A673 (cell line): ENCODE data around the gene ABITRAM. TPM values are rescaled to one million over a fixed set of nuclear protein-coding genes. Genes with fewer than 3 reads are reported as not detected.
A peak's percentile ranks its signal among the peaks of the same experiment; 100 is the strongest.

Experiments
- BruUV-seq: library from RNA; stranded (reverse); fragments of 400-500 nt; replicated peaks from 2 replicates; lab custom pipeline; 2021; lab: Mats Ljungman, UMichigan
- CTCF ChIA-PET: fragments of 300-600 bp; sonication (Branson Sonifier 250); formaldehyde crosslinking; loops from one replicate; lab custom pipeline; 2022; ENCODE audit warnings: antibody characterized with exemption; lab: Charles Lee
- POLR2A ChIA-PET: fragments of 300-600 bp; sonication (Branson Sonifier 250); formaldehyde crosslinking; loops from one replicate; lab custom pipeline; 2022; ENCODE audit warnings: antibody characterized with exemption; ENCODE audit not compliant: low non-redundant PET; lab: Charles Lee
- DNase-seq: peaks from one replicate; pipeline ENCODE4 v3.0.0-alpha.2; 2015; ENCODE audit warnings: low spot score
- H3K27ac ChIP-seq: fragments of 200-600 bp; sonication (generic); 2 replicates; pipeline ENCODE4 v1.5.1; 2016; ENCODE audit warnings: mixed run types, low read depth, mild to moderate bottlenecking, mixed read lengths, antibody characterized with exemption, low read length; ENCODE audit not compliant: poor library complexity, severe bottlenecking
- H3K27me3 ChIP-seq: fragments of 200-600 bp; sonication (generic); replicated peaks from 2 replicates; pipeline ENCODE4 v1.6.1; 2017; ENCODE audit warnings: mixed run types, low read depth, mild to moderate bottlenecking, mixed read lengths, antibody characterized with exemption, low read length; ENCODE audit not compliant: insufficient read depth, poor library complexity
- H3K36me3 ChIP-seq: fragments of 200-600 bp; sonication (generic); 2 replicates; pipeline ENCODE4 v1.6.1; 2016; ENCODE audit warnings: mixed run types, mild to moderate bottlenecking, mixed read lengths, antibody characterized with exemption, low read length; ENCODE audit not compliant: insufficient read depth, poor library complexity, severe bottlenecking
- H3K4me1 ChIP-seq: fragments of 200-600 bp; sonication (generic); 2 replicates; pipeline ENCODE4 v1.6.1; 2017; ENCODE audit warnings: mixed run types, mild to moderate bottlenecking, mixed read lengths, antibody characterized with exemption, low read length; ENCODE audit not compliant: insufficient read depth, poor library complexity, severe bottlenecking
- H3K4me3 ChIP-seq: fragments of 200-600 bp; sonication (generic); 2 replicates; pipeline ENCODE4 v1.5.1; 2016; ENCODE audit warnings: low read depth, mixed run types, mild to moderate bottlenecking, mixed read lengths, low read length; ENCODE audit not compliant: poor library complexity, severe bottlenecking
- H3K9me3 ChIP-seq: fragments of 200-600 bp; sonication (generic); 2 replicates; pipeline ENCODE4 v1.6.1; 2016; ENCODE audit warnings: mixed run types, low read depth, mild to moderate bottlenecking, mixed read lengths, antibody characterized with exemption, low read length; ENCODE audit not compliant: poor library complexity, severe bottlenecking
- CTCF ChIP-seq: fragments of 300-800, 200-600 bp; sonication (generic); conservative IDR thresholded peaks from 2 replicates; pipeline ENCODE4 v1.5.1; 2017; ENCODE audit warnings: low read depth, mild to moderate bottlenecking, antibody characterized with exemption, low read length, moderate library complexity, mixed read lengths
- EZH2 ChIP-seq: fragments of 200-600 bp; sonication (generic); IDR thresholded peaks from 2 replicates; pipeline ENCODE4 v1.6.1; 2017; ENCODE audit warnings: borderline replicate concordance, low read depth, mild to moderate bottlenecking, mixed read lengths, antibody characterized with exemption, low read length; ENCODE audit not compliant: poor library complexity, severe bottlenecking
- intact Hi-C: fragments of 100-400 bp; cut with micrococcal nuclease; formaldehyde crosslinking; loops from one replicate; pipeline ENCODE4 v1.10.0; 2022; ENCODE audit not compliant: unreplicated experiment
- total RNA-seq: library from RNA; stranded (reverse); gene quantifications from 2 replicates; pipeline ENCODE4 v1.2.3, GENCODE V29; 2021

ABITRAM gene
- total RNA-seq, 1 experiment from 2014 or later = 20.7 TPM

- BruUV-seq = no TSS peak
- CTCF ChIA-PET = no interaction called here
- intact Hi-C loops = no loop called here
These were observed 26.1 kb downstream of the ABITRAM start for GRCh38 chr9:108960331-108960730.

GRCh38 chr9:108961151-108961550, 27.0 kb downstream of the ABITRAM start:
- no TSS peak for BruUV-seq
- H3K27me3 ChIP-seq = no peaks in the 10 kb centered on the region
- no peak overlapping the region for H3K4me3 ChIP-seq
- no peak for TF ChIP-seq EZH2
- TF ChIP-seq CTCF = no peak
- H3K9me3 ChIP-seq = no peaks in the 10 kb centered on the region
- CTCF ChIA-PET = no interaction called here
- H3K27ac ChIP-seq = no peak overlapping the region
- peaks cover 2% of the 10 kb centered on the region for H3K36me3 ChIP-seq
- no peak for DNase-seq
- intact Hi-C loops = no loop called here
- POLR2A ChIA-PET = no interaction called here
- no peaks in the 10 kb centered on the region for H3K4me1 ChIP-seq

More at GRCh38 chr9:108960331-108960730, 26.1 kb downstream of the ABITRAM start:
- TF ChIP-seq CTCF (no peak), EZH2 (no peak)
- Histone ChIP-seq H3K36me3 (no peaks in the 10 kb centered on the region), H3K4me3 (no peak overlapping the region), H3K27me3 (no peaks in the 10 kb centered on the region), H3K9me3 (no peaks in the 10 kb centered on the region), H3K4me1 (no peaks in the 10 kb centered on the region), H3K27ac (no peak overlapping the region)
- POLR2A ChIA-PET = no interaction called here
- no peak for DNase-seq

- Histone ChIP-seq H3K4me3 (no peak overlapping the region), H3K4me1 (no peaks in the 10 kb centered on the region), H3K36me3 (peaks cover 10% of the 10 kb centered on the region), H3K27ac (no peak overlapping the region), H3K9me3 (no peaks in the 10 kb centered on the region), H3K27me3 (no peaks in the 10 kb centered on the region)
- intact Hi-C loops = no loop called here
- ChIA-PET POLR2A (no interaction called here), CTCF (no interaction called here)
- no peak for TF ChIP-seq EZH2
- no peak for TF ChIP-seq CTCF
- BruUV-seq = no TSS peak
- DNase-seq = peak; percentile 18
These were observed 29.4 kb downstream of the ABITRAM start for GRCh38 chr9:108963459-108964143.
